H1 (cell line): Measurements from ENCODE around the gene CRISPLD2. TPM values are rescaled to one million over a fixed set of nuclear protein-coding genes. Genes with fewer than 3 reads are reported as not detected.
"Not testable (repeated sequence)": the region's sequence is repeated elsewhere in the genome, so short reads cannot be mapped to it uniquely, and the experiment has no call there.

Source experiments
- CTCF ChIA-PET: fragments of 300-600 bp; sonication (Branson Sonifier 250); formaldehyde crosslinking; loops from one replicate; lab custom pipeline; 2021; ENCODE audit not compliant: partially characterized antibody; lab: Charles Lee
- POLR2A ChIA-PET: fragments of 300-600 bp; sonication (Branson Sonifier 250); formaldehyde crosslinking; loops from one replicate; lab custom pipeline; 2021; ENCODE audit warnings: inconsistent platforms; ENCODE audit not compliant: partially characterized antibody; lab: Charles Lee
- DNase-seq, 2 experiments: peaks; one replicate each; pipeline versions ENCODE4 v3.0.0 to v3.0.0-alpha.2; 2010 to 2022; ENCODE audit warnings: low spot score in 2 of 2, low read depth in 1 of 2, mixed read lengths in 1 of 2
- FAIRE-seq: peaks from 2 replicates; lab custom pipeline; 2011; peaks lifted over from hg19 to GRCh38; lab: Jason Lieb, UNC
- H2AFZ ChIP-seq: 2 replicates; pipeline ENCODE4 v1.8.1; 2012; ENCODE audit warnings: low read length, inconsistent platforms
- H2AK5ac ChIP-seq: 2 replicates; pipeline ENCODE4 v1.6.1; 2013; ENCODE audit warnings: low read depth, low read length
- H2BK120ac ChIP-seq: replicated peaks from 2 replicates; pipeline ENCODE3; 2013; ENCODE audit warnings: low read depth, low read length, inconsistent platforms
- H2BK12ac ChIP-seq: 2 replicates; pipeline ENCODE4 v1.6.1; 2013; ENCODE audit warnings: low read depth, low read length
- H2BK15ac ChIP-seq: 2 replicates; pipeline ENCODE4 v1.6.1; 2013; ENCODE audit warnings: low read length
- H2BK20ac ChIP-seq: 2 replicates; pipeline ENCODE4 v1.6.1; 2013; ENCODE audit warnings: low read length
- H2BK5ac ChIP-seq: 2 replicates; pipeline ENCODE4 v1.6.1; 2013; ENCODE audit warnings: low read depth, low read length
- H3K14ac ChIP-seq: 2 replicates; pipeline ENCODE4 v1.6.1; 2013; ENCODE audit warnings: inconsistent platforms; ENCODE audit not compliant: insufficient read length
- H3K18ac ChIP-seq: 2 replicates; pipeline ENCODE4 v1.6.1; 2013; ENCODE audit warnings: low read length; ENCODE audit errors: extremely low read depth
- H3K23ac ChIP-seq: 2 replicates; pipeline ENCODE4 v1.6.1; 2013; ENCODE audit warnings: inconsistent platforms; ENCODE audit not compliant: insufficient read length
- H3K23me2 ChIP-seq: 2 replicates; pipeline ENCODE4 v1.6.1; 2013; ENCODE audit warnings: low read depth, low read length
- H3K27ac ChIP-seq: 2 replicates; pipeline ENCODE4 v1.6.1; 2011; ENCODE audit warnings: low read depth, low read length, inconsistent platforms
- H3K27me3 ChIP-seq, 4 experiments: replicated peaks in 1 of 4; 1 replicate in 1 of 4; 2 replicates in 3 of 4; pipeline versions ENCODE4 v1.6.1 to v1.8.1; 2011 to 2013; ENCODE audit warnings: low read length in 3 of 4, mild to moderate bottlenecking in 3 of 4, inconsistent platforms in 2 of 4, mixed read lengths in 2 of 4, moderate library complexity in 1 of 4; ENCODE audit not compliant: control insufficient read depth in 3 of 4, insufficient read depth in 3 of 4; ENCODE audit errors: extremely low read depth in 1 of 4
- H3K36me3 ChIP-seq, 4 experiments: 2 replicates each; pipeline versions ENCODE4 v1.6.1 to v1.8.1; 2011 to 2013; ENCODE audit warnings: mild to moderate bottlenecking in 4 of 4, low read length in 3 of 4, moderate library complexity in 2 of 4, control low read depth in 1 of 4, inconsistent platforms in 1 of 4; ENCODE audit not compliant: insufficient read depth in 4 of 4, control insufficient read depth in 2 of 4
- H3K4ac ChIP-seq: replicated peaks from 2 replicates; pipeline ENCODE3; 2013; ENCODE audit warnings: low read length, low read depth, mixed read lengths, inconsistent platforms; ENCODE audit not compliant: insufficient read length
- H3K4me1 ChIP-seq, 4 experiments: replicated peaks in 1 of 4; 1 replicate in 1 of 4; 2 replicates in 3 of 4; pipeline versions ENCODE4 v1.6.1 to v1.8.1; 2011 to 2013; ENCODE audit warnings: low read length in 3 of 4, inconsistent platforms in 2 of 4, mixed read lengths in 1 of 4; ENCODE audit not compliant: insufficient read depth in 4 of 4, control insufficient read depth in 3 of 4
- H3K4me2 ChIP-seq, 2 experiments: 2 replicates each; pipeline versions ENCODE4 v1.6.1 to v1.8.1; 2011 to 2013; ENCODE audit warnings: low read depth in 2 of 2, low read length in 2 of 2, control low read depth in 1 of 2, inconsistent platforms in 1 of 2, mild to moderate bottlenecking in 1 of 2; ENCODE audit not compliant: insufficient read depth in 1 of 2
- H3K4me3 ChIP-seq, 4 experiments: fragments of 200-600, 300-600 bp in 1 of 4; sonication (generic), shearing (Covaris generic), sonication (Bioruptor Twin) in 1 of 4; 2 replicates each; pipeline versions ENCODE4 v1.5.1 to v1.8.1; 2011 to 2016; ENCODE audit warnings: low read length in 4 of 4, low read depth in 3 of 4, control low read depth in 2 of 4, inconsistent platforms in 2 of 4, mild to moderate bottlenecking in 2 of 4, mixed read lengths in 1 of 4, moderate library complexity in 1 of 4; ENCODE audit not compliant: insufficient read depth in 2 of 4; ENCODE audit errors: extremely low read depth in 1 of 4
- H3K56ac ChIP-seq: replicated peaks from 2 replicates; pipeline ENCODE3; 2013; ENCODE audit warnings: low read depth, mild to moderate bottlenecking, mixed read lengths, low read length, inconsistent platforms; ENCODE audit not compliant: insufficient read length
- H3K79me1 ChIP-seq: 2 replicates; pipeline ENCODE4 v1.6.1; 2013; ENCODE audit warnings: low read depth, low read length, control low read depth
- H3K79me2 ChIP-seq, 2 experiments: 2 replicates each; pipeline versions ENCODE4 v1.6.1 to v1.8.1; 2012 to 2013; ENCODE audit warnings: low read length in 2 of 2, mild to moderate bottlenecking in 2 of 2, inconsistent platforms in 1 of 2; ENCODE audit not compliant: insufficient read depth in 2 of 2, control insufficient read depth in 1 of 2
- H3K9ac ChIP-seq, 4 experiments: replicated peaks in 1 of 4; 1 replicate in 1 of 4; 2 replicates in 3 of 4; pipeline versions ENCODE4 v1.6.1 to v1.8.1; 2011 to 2013; ENCODE audit warnings: low read depth in 3 of 4, low read length in 3 of 4, control low read depth in 2 of 4, mild to moderate bottlenecking in 2 of 4, moderate library complexity in 2 of 4, inconsistent platforms in 1 of 4; ENCODE audit errors: extremely low read depth in 1 of 4
- H3K9me3 ChIP-seq, 2 experiments: 2 replicates each; pipeline versions ENCODE4 v1.6.1 to v1.8.1; 2012 to 2013; ENCODE audit warnings: mild to moderate bottlenecking in 2 of 2, moderate library complexity in 2 of 2, control low read depth in 1 of 2, inconsistent platforms in 1 of 2, low read depth in 1 of 2, low read length in 1 of 2, mixed read lengths in 1 of 2; ENCODE audit not compliant: insufficient read depth in 2 of 2
- H4K20me1 ChIP-seq, 2 experiments: replicated peaks in 1 of 2; 2 replicates each; pipeline versions ENCODE3 to v1.8.1; 2011 to 2013; ENCODE audit warnings: inconsistent platforms in 2 of 2, low read length in 2 of 2, mild to moderate bottlenecking in 1 of 2; ENCODE audit not compliant: insufficient read depth in 2 of 2, control insufficient read depth in 1 of 2
- H4K5ac ChIP-seq: 2 replicates; pipeline ENCODE4 v1.6.1; 2013; ENCODE audit warnings: low read length, low read depth, mixed read lengths, inconsistent platforms; ENCODE audit not compliant: insufficient read length
- H4K8ac ChIP-seq: 2 replicates; pipeline ENCODE4 v1.8.0; 2013; ENCODE audit warnings: mild to moderate bottlenecking, moderate library complexity, low read length, inconsistent platforms; ENCODE audit not compliant: insufficient read depth; ENCODE audit errors: extremely low read depth
- H4K91ac ChIP-seq: replicated peaks from 2 replicates; pipeline ENCODE3; 2013; ENCODE audit warnings: low read length, mixed read lengths, inconsistent platforms; ENCODE audit not compliant: insufficient read length
- CTCF ChIP-seq, 3 experiments: IDR thresholded peaks; 1 replicate in 2 of 3; 2 replicates in 1 of 3; pipeline versions ENCODE4 v1.5.1 to v1.6.1; 2011; ENCODE audit warnings: low read length in 3 of 3, mild to moderate bottlenecking in 3 of 3, inconsistent platforms in 2 of 3, low read depth in 1 of 3, moderate library complexity in 1 of 3; ENCODE audit not compliant: insufficient read depth in 1 of 3; ENCODE audit errors: control extremely low read depth in 1 of 3
- EP300 ChIP-seq, 2 experiments: IDR thresholded peaks; 1 replicate in 1 of 2; 2 replicates in 1 of 2; pipeline ENCODE4 v1.6.1; 2011 to 2012; ENCODE audit warnings: low read depth in 2 of 2, low read length in 2 of 2, mild to moderate bottlenecking in 2 of 2, borderline replicate concordance in 1 of 2, inconsistent platforms in 1 of 2, moderate library complexity in 1 of 2
- MAX ChIP-seq: IDR thresholded peaks from 2 replicates; pipeline ENCODE4 v1.6.1; 2012; ENCODE audit warnings: inconsistent platforms
- NRF1 ChIP-seq: IDR thresholded peaks from 2 replicates; pipeline ENCODE4 v1.6.1; 2011; ENCODE audit warnings: mild to moderate bottlenecking, low read depth, low read length, improper control_type of control experiment
- RNF2 ChIP-seq: fragments of 200-900, 300-1000 bp; sonication (generic); IDR thresholded peaks from 2 replicates; pipeline ENCODE4 v1.7.1; 2016; ENCODE audit warnings: borderline replicate concordance, low read depth, mild to moderate bottlenecking, antibody characterized with exemption, low read length; ENCODE audit not compliant: poor library complexity, severe bottlenecking; ENCODE audit errors: missing control alignments
- WGBS, 2 experiments: shearing (Covaris generic) in 1 of 2; methylation state at CpG; one replicate each; pipeline versions ENCODE4 v1.1.6 to v1.1.7; 2013 to 2015; ENCODE audit warnings: low lambda C conversion rate in 2 of 2, mixed read lengths in 2 of 2, inconsistent platforms in 1 of 2, low coverage in 1 of 2, missing lambda C conversion rate in 1 of 2; ENCODE audit not compliant: insufficient replicate concordance in 2 of 2, insufficient coverage in 1 of 2, insufficient read length in 1 of 2; ENCODE audit errors: extremely low coverage in 1 of 2, missing lambda C conversion rate in 1 of 2; 5-methylcytosine and 5-hydroxymethylcytosine counted together
- polyA plus RNA-seq, 7 experiments: library from polyadenylated mRNA; depleted of rRNA in 3 of 7; stranded (reverse) in 5 of 7; unstranded in 2 of 7; fragments of >200 nt in 5 of 7; fragments of 200-250 nt in 2 of 7; gene quantifications; 1 replicate in 5 of 7; 2 replicates in 1 of 7; 4 replicates in 1 of 7; pipeline versions ENCODE4 v1.2.1 to v1.2.3, GENCODE V29; 2011 to 2013; ENCODE audit warnings: missing spikeins in 2 of 7, mixed read lengths in 2 of 7
- total RNA-seq: library from RNA; stranded (reverse); fragmentation: NEBNext Ultra II Directional; extraction: Animal tissue kit (Norgen Biotek cat#: 25700); gene quantifications from 2 replicates; pipeline ENCODE4 v1.2.1, GENCODE V29; 2021

The CRISPLD2 gene
- total and polyA plus RNA-seq, 2 of the 8 experiments (the other 6 are each of a cell fraction or from before 2014, with no cell fraction given): 2.7 to 5.1 TPM

GRCh38 chr16:84830765-84831384, 11.1 kb downstream of the CRISPLD2 start (continued):
- no peak for TF ChIP-seq NRF1
- TF ChIP-seq MAX: no peak
- no peak for TF ChIP-seq CTCF (IDR thresholded peaks at IDR 0.05; ENCODE audit: control extremely low read depth in 1 of 3, insufficient read depth in 1 of 3, low read depth in 1 of 3, low read length in 3 of 3)
- TF ChIP-seq EP300 (IDR thresholded peaks at IDR 0.05; ENCODE audit: borderline replicate concordance in 1 of 2, low read depth in 2 of 2, low read length in 2 of 2): no peak
- no peak for TF ChIP-seq RNF2
- TF ChIP-seq, all 59 proteins: peak for 0

- not testable (repeated sequence) for H3K4me1 ChIP-seq
Observed at GRCh38 chr16:84831728-84832127, 11.9 kb downstream of the CRISPLD2 start.

More at GRCh38 chr16:84831728-84832127, 11.9 kb downstream of the CRISPLD2 start:
- not testable (repeated sequence) for H2BK120ac ChIP-seq, H3K4me3 ChIP-seq, H3K4ac ChIP-seq, H3K27ac ChIP-seq, H2BK20ac ChIP-seq, H2AFZ ChIP-seq, H4K20me1 ChIP-seq, H3K18ac ChIP-seq, H3K9ac ChIP-seq, H3K36me3 ChIP-seq, H3K56ac ChIP-seq, H2BK15ac ChIP-seq, H4K5ac ChIP-seq, DNase-seq, H4K91ac ChIP-seq, H2AK5ac ChIP-seq, H3K79me2 ChIP-seq, H3K9me3 ChIP-seq, H2BK12ac ChIP-seq, H3K27me3 ChIP-seq, H4K8ac ChIP-seq, H3K79me1 ChIP-seq, H2BK5ac ChIP-seq, FAIRE-seq, H3K23ac ChIP-seq, H3K4me2 ChIP-seq, H3K23me2 ChIP-seq, H3K14ac ChIP-seq
- 95% methylated on average over 10 of the region's 10 CpGs; no CpG with 5 or more reads in 1 of the 2 experiments for WGBS, 2 experiments
- ChIA-PET CTCF (interaction anchor here (0.9 to 2.5 kb wide), 6 partner anchors 94 to 140 kb away, joined by 3 to 11 read pairs (median 3); no protein-coding TSS in a partner anchor), POLR2A (interaction anchor here (3.7 kb wide), 1 partner anchor 12 kb away, joined by 13 read pairs; the partner anchor contains the start of gene CRISPLD2)
